IMR-90 (cell line): ENCODE measurements around the gene TTI1. TPM values are rescaled to one million over a fixed set of nuclear protein-coding genes. Genes with fewer than 3 reads are reported as not detected.

Source experiments
- ATAC-seq: fragments of 200-7000 bp; cut with Tn5 transposase; 2 replicates; pipeline ENCODE4 v1.9.1; 2020; ENCODE audit warnings: low read depth, mild to moderate bottlenecking, moderate library complexity
- BruUV-seq: library from RNA; stranded (reverse); fragments of 400-500 nt; replicated peaks from 2 replicates; lab custom pipeline; 2021; lab: Mats Ljungman, UMichigan
- CTCF ChIA-PET: fragments of 300-600 bp; formaldehyde crosslinking; extraction: SDS; loops from one replicate; lab custom pipeline; 2021; ENCODE audit warnings: antibody characterized with exemption; lab: Yijun Ruan, JAX
- POLR2A ChIA-PET: fragments of 300-600 bp; sonication (Branson Sonifier 250); formaldehyde crosslinking; loops from one replicate; lab custom pipeline; 2022; ENCODE audit warnings: antibody characterized with exemption; ENCODE audit not compliant: unreplicated experiment; lab: Charles Lee
- DNase-seq: peaks from one replicate; pipeline ENCODE4 v3.0.0; 2013
- H2AFZ ChIP-seq: replicated peaks from 2 replicates; pipeline ENCODE3; 2013; ENCODE audit warnings: low read length, mild to moderate bottlenecking; ENCODE audit not compliant: poor library complexity
- H2AK5ac ChIP-seq: 2 replicates; pipeline ENCODE4 v1.6.1; 2013; ENCODE audit warnings: low read depth, low read length, inconsistent platforms
- H2AK9ac ChIP-seq: replicated peaks from 2 replicates; pipeline ENCODE3; 2013; ENCODE audit warnings: mild to moderate bottlenecking, low read depth, low read length, moderate library complexity; ENCODE audit not compliant: poor library complexity
- H2BK120ac ChIP-seq: 2 replicates; pipeline ENCODE4 v1.6.1; 2013; ENCODE audit warnings: low read depth, low read length, inconsistent platforms
- H2BK15ac ChIP-seq: 3 replicates; pipeline ENCODE4 v1.6.1; 2013; ENCODE audit warnings: low read depth, low read length, inconsistent platforms
- H2BK20ac ChIP-seq: 2 replicates; pipeline ENCODE4 v1.6.1; 2013; ENCODE audit warnings: low read depth, mild to moderate bottlenecking, inconsistent platforms, low read length, moderate library complexity
- H2BK5ac ChIP-seq: 2 replicates; pipeline ENCODE4 v1.6.1; 2013; ENCODE audit warnings: mild to moderate bottlenecking, low read depth, low read length, inconsistent platforms; ENCODE audit not compliant: poor library complexity, severe bottlenecking
- H3K14ac ChIP-seq: replicated peaks from 2 replicates; pipeline ENCODE4 v1.6.1; 2013; ENCODE audit warnings: low read depth, low read length, inconsistent platforms
- H3K18ac ChIP-seq: 2 replicates; pipeline ENCODE4 v1.6.1; 2013; ENCODE audit warnings: low read depth, low read length, control low read depth
- H3K23ac ChIP-seq: 2 replicates; pipeline ENCODE4 v1.6.1; 2013; ENCODE audit warnings: low read depth, low read length, inconsistent platforms
- H3K27ac ChIP-seq: 2 replicates; pipeline ENCODE4 v1.5.1; 2013; ENCODE audit warnings: mild to moderate bottlenecking, control low read depth, low read length; ENCODE audit not compliant: insufficient read depth
- H3K27me3 ChIP-seq: 2 replicates; pipeline ENCODE4 v1.6.1; 2013; ENCODE audit warnings: low read length; ENCODE audit not compliant: control insufficient read depth, insufficient read depth
- H3K36me3 ChIP-seq: 2 replicates; pipeline ENCODE4 v1.6.1; 2013; ENCODE audit warnings: low read length, mixed read lengths; ENCODE audit not compliant: control insufficient read depth, insufficient read depth
- H3K4ac ChIP-seq: 2 replicates; pipeline ENCODE4 v1.6.1; 2013; ENCODE audit warnings: low read depth, low read length, inconsistent platforms
- H3K4me1 ChIP-seq: 2 replicates; pipeline ENCODE4 v1.6.1; 2013; ENCODE audit warnings: low read length, mixed read lengths; ENCODE audit not compliant: control insufficient read depth, insufficient read depth
- H3K4me2 ChIP-seq: 2 replicates; pipeline ENCODE4 v1.6.1; 2013; ENCODE audit warnings: low read depth, mild to moderate bottlenecking, control low read depth, low read length, moderate library complexity
- H3K4me3 ChIP-seq: 2 replicates; pipeline ENCODE4 v1.5.1; 2013; ENCODE audit warnings: low read depth, mild to moderate bottlenecking, control low read depth, low read length, moderate library complexity; ENCODE audit not compliant: insufficient read depth
- H3K56ac ChIP-seq: 2 replicates; pipeline ENCODE4 v1.6.1; 2013; ENCODE audit warnings: low read length, inconsistent platforms; ENCODE audit not compliant: insufficient read depth; ENCODE audit errors: extremely low read depth
- H3K79me1 ChIP-seq, 2 experiments: 2 replicates each; pipeline ENCODE4 v1.6.1; 2013; ENCODE audit warnings: low read length in 2 of 2, inconsistent platforms in 1 of 2, low read depth in 1 of 2
- H3K9ac ChIP-seq: 2 replicates; pipeline ENCODE4 v1.6.1; 2013; ENCODE audit warnings: low read depth, low read length, control low read depth
- H3K9me1 ChIP-seq: 2 replicates; pipeline ENCODE4 v1.6.1; 2013; ENCODE audit warnings: low read length, inconsistent platforms; ENCODE audit not compliant: insufficient read depth
- H3K9me3 ChIP-seq: 2 replicates; pipeline ENCODE4 v1.6.1; 2013; ENCODE audit warnings: low read length; ENCODE audit not compliant: control insufficient read depth, insufficient read depth
- H4K20me1 ChIP-seq: 2 replicates; pipeline ENCODE4 v1.6.1; 2013; ENCODE audit warnings: low read length, inconsistent platforms; ENCODE audit not compliant: insufficient read depth
- H4K5ac ChIP-seq: 2 replicates; pipeline ENCODE4 v1.6.1; 2013; ENCODE audit warnings: mild to moderate bottlenecking, low read depth, low read length, control low read depth
- H4K8ac ChIP-seq, 2 experiments: 2 replicates each; pipeline ENCODE4 v1.6.1; 2013; ENCODE audit warnings: low read depth in 2 of 2, low read length in 2 of 2, control low read depth in 1 of 2, inconsistent platforms in 1 of 2
- H4K91ac ChIP-seq: 2 replicates; pipeline ENCODE4 v1.6.1; 2013; ENCODE audit warnings: low read depth, low read length, inconsistent platforms; ENCODE audit not compliant: insufficient read depth
- BHLHE40 ChIP-seq: fragments of 150-350 bp; IDR thresholded peaks from 2 replicates; pipeline ENCODE4 v1.6.1; 2016; ENCODE audit warnings: mild to moderate bottlenecking, low read depth, low read length
- CHD1 ChIP-seq: IDR thresholded peaks from 2 replicates; pipeline ENCODE4 v1.6.1; 2012; ENCODE audit warnings: low read depth, low read length, improper control_type of control experiment
- ELK1 ChIP-seq: fragments of 150-350 bp; IDR thresholded peaks from 2 replicates; pipeline ENCODE4 v1.6.1; 2016; ENCODE audit warnings: low read depth, mild to moderate bottlenecking, low read length, moderate library complexity, borderline replicate concordance
- FOS ChIP-seq: fragments of 150-350 bp; IDR thresholded peaks from 2 replicates; pipeline ENCODE4 v1.6.1; 2016; ENCODE audit warnings: low read depth, low read length
- MAFK ChIP-seq: IDR thresholded peaks from 2 replicates; pipeline ENCODE4 v1.6.1; 2012; ENCODE audit warnings: low read depth, low read length, improper control_type of control experiment
- MAZ ChIP-seq: IDR thresholded peaks from 2 replicates; pipeline ENCODE4 v1.6.1; 2012; ENCODE audit warnings: low read depth, mild to moderate bottlenecking, low read length, improper control_type of control experiment, moderate library complexity, borderline replicate concordance
- MXI1 ChIP-seq: IDR thresholded peaks from 2 replicates; pipeline ENCODE4 v1.6.1; 2012; ENCODE audit warnings: low read depth, mild to moderate bottlenecking, low read length, moderate library complexity, borderline replicate concordance
- NFE2L2 ChIP-seq: fragments of 150-350 bp; IDR thresholded peaks from 2 replicates; pipeline ENCODE4 v1.6.1; 2016; ENCODE audit warnings: low read depth, mild to moderate bottlenecking, low read length
- POLR2A ChIP-seq: IDR thresholded peaks from 2 replicates; pipeline ENCODE4 v1.6.1; 2012; ENCODE audit warnings: mild to moderate bottlenecking, low read depth, low read length
- RAD21 ChIP-seq: IDR thresholded peaks from 2 replicates; pipeline ENCODE4 v1.6.1; 2012; ENCODE audit warnings: low read length, improper control_type of control experiment
- RCOR1 ChIP-seq: IDR thresholded peaks from 2 replicates; pipeline ENCODE4 v1.6.1; 2012; ENCODE audit warnings: mild to moderate bottlenecking, low read length, improper control_type of control experiment; ENCODE audit not compliant: insufficient replicate concordance
- RFX5 ChIP-seq: IDR thresholded peaks from 2 replicates; pipeline ENCODE4 v1.8.0; 2012; ENCODE audit warnings: low read depth, mild to moderate bottlenecking, low read length, moderate library complexity
- SMC3 ChIP-seq: fragments of 150-350 bp; IDR thresholded peaks from 2 replicates; pipeline ENCODE4 v1.6.1; 2016; ENCODE audit warnings: low read depth, mild to moderate bottlenecking, antibody characterized with exemption, low read length, moderate library complexity
- WGBS, 2 experiments: methylation state at CpG; one replicate each; pipeline versions ENCODE4 v1.1.5 to v1.1.7; 2013; ENCODE audit warnings: missing lambda C conversion rate in 2 of 2; ENCODE audit not compliant: insufficient read length in 1 of 2; ENCODE audit errors: extremely low coverage in 2 of 2; 5-methylcytosine and 5-hydroxymethylcytosine counted together
- dilution Hi-C: fragments of 300-500 bp; cut with HindIII; formaldehyde crosslinking; loops from one replicate; pipeline ENCODE4 v1.14.3; 2018; ENCODE audit warnings: low sequenced_read_pairs; ENCODE audit not compliant: unreplicated experiment
- in situ Hi-C: fragments of 300-500 bp; cut with MboI; formaldehyde crosslinking; loops from 3 replicates; pipeline ENCODE4 v1.14.3; 2019; ENCODE audit warnings: low sequenced_read_pairs, inconsistent platforms, mixed read lengths
- intact Hi-C: fragments of 100-400 bp; cut with micrococcal nuclease; formaldehyde crosslinking; loops from 2 replicates; pipeline ENCODE4 v1.10.0; 2022
- polyA plus RNA-seq, 3 experiments: library from polyadenylated mRNA; depleted of rRNA; stranded (reverse); fragments of >200 nt; gene quantifications; 2 replicates each; pipeline ENCODE4 v1.2.3, GENCODE V29; 2012; ENCODE audit warnings: low replicate concordance in 1 of 3
- total RNA-seq: library from RNA; depleted of rRNA; stranded (reverse); fragments of >200 nt; gene quantifications from 2 replicates; pipeline ENCODE4 v1.2.3, GENCODE V29; 2012
- TF ChIP-seq, protein P1 (sequence below): fragments of 150-350 bp; IDR thresholded peaks from 2 replicates; pipeline ENCODE4 v1.6.1; 2017; ENCODE audit warnings: mild to moderate bottlenecking, antibody characterized with exemption, low read length, low read depth

TTI1 gene
- total and polyA plus RNA-seq, 2 of the 4 experiments (the other 2 are of a cell fraction): 12.5 to 17.6 TPM

- Histone ChIP-seq H3K4me2 (no peak overlapping the region), H3K18ac (no peak overlapping the region), H3K9ac (no peak overlapping the region), H3K4me1 (no peaks in the 10 kb centered on the region), H4K5ac (no peak overlapping the region), H2BK15ac (no peak overlapping the region), H2BK20ac (no peak overlapping the region), H3K56ac (no peak overlapping the region), H4K91ac (no peak overlapping the region), H3K14ac (no peak overlapping the region), H3K79me1 (no peaks in the 10 kb centered on the region), H3K27me3 (peaks cover 15% of the 10 kb centered on the region; the same call in 1 of the 2 replicates), H3K9me1 (no peaks in the 10 kb centered on the region), H2AK9ac (no peak overlapping the region), H4K8ac (no peak overlapping the region), H3K4me3 (no peak overlapping the region), H2AK5ac (no peak overlapping the region), H3K23ac (no peak overlapping the region), H3K9me3 (no peaks in the 10 kb centered on the region), H3K27ac (no peak overlapping the region), H3K36me3 (no peaks in the 10 kb centered on the region), H2AFZ (no peak overlapping the region), H2BK120ac (no peak overlapping the region), H4K20me1 (no peaks in the 10 kb centered on the region), H2BK5ac (no peak overlapping the region), H3K4ac (no peak overlapping the region)
- ChIA-PET POLR2A (no interaction called here), CTCF (no interaction called here)
- intact Hi-C loops (no loop called here), dilution Hi-C loops (no loop called here), in situ Hi-C loops (no loop called here)
- DNase-seq: no peak
- no TSS peak for BruUV-seq
- ATAC-seq: no peak
- WGBS, 2 experiments: 67% methylated on average over 7 of the region's 25 CpGs; no CpG with 5 or more reads in 1 of the 2 experiments
- no peak for TF ChIP-seq POLR2A
- no peak for TF ChIP-seq NFE2L2
- no peak for TF ChIP-seq ELK1
- TF ChIP-seq MAZ: no peak
- TF ChIP-seq MAFK: no peak
- no peak for TF ChIP-seq SMC3
- TF ChIP-seq, protein P1, sequence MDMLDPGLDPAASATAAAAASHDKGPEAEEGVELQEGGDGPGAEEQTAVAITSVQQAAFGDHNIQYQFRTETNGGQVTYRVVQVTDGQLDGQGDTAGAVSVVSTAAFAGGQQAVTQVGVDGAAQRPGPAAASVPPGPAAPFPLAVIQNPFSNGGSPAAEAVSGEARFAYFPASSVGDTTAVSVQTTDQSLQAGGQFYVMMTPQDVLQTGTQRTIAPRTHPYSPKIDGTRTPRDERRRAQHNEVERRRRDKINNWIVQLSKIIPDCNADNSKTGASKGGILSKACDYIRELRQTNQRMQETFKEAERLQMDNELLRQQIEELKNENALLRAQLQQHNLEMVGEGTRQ: no peak
- TF ChIP-seq CHD1: no peak
- no peak for TF ChIP-seq FOS
- no peak for TF ChIP-seq RCOR1
- no peak for TF ChIP-seq RFX5
- TF ChIP-seq BHLHE40: no peak
- TF ChIP-seq MXI1: no peak
- no peak for TF ChIP-seq RAD21
Observed at GRCh38 chr20:37939701-37940560, 93.3 kb downstream of the TTI1 start.
